Ramos (cell line): Measurements from ENCODE around the gene CARMIL1.
"Not testable (repeated sequence)": the region's sequence is repeated elsewhere in the genome, so short reads cannot be mapped to it uniquely, and the experiment has no call there.

Experiments used
- in situ Hi-C: fragments of 300-500 bp; cut with MboI; formaldehyde crosslinking; loops from one replicate; pipeline ENCODE4 v1.14.3; 2022; ENCODE audit warnings: low sequenced_read_pairs; ENCODE audit not compliant: unreplicated experiment

Gene CARMIL1

GRCh38 chr6:25275436-25275835 lies 3.7 kb upstream of the CARMIL1 start:
- in situ Hi-C loops: loop anchor here (10.0 kb wide), 1 partner anchor 279 kb away; no protein-coding TSS in a partner anchor

DNA sequence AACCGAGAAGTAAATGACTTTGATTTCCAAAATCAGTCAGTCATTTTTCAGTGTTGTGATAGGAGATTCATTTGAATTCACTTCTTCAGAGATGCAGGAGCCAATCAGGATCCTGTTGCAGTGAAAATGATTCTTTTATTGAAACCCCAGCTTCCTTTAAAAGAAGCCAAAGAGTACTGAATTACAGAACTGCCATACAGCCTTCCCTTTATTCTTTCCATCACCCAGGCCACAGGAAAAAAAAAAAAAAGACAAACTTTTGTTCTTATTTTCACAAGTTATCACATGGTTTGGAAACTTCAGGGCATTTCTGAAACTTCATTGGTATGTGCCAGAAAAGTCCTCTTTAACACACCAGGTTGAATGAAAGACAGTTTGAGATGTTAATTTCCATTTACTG lies 1.8 kb upstream of the CARMIL1 start:
- in situ Hi-C loops: loop anchor here (10.0 kb wide), 1 partner anchor 277 kb away; no protein-coding TSS in a partner anchor

GRCh38 chr6:25277857-25278256 lies 1.3 kb upstream of the CARMIL1 start:
- in situ Hi-C loops: loop anchor here (10.0 kb wide), 1 partner anchor 277 kb away; no protein-coding TSS in a partner anchor

- in situ Hi-C loops: loop anchor here (10.0 kb wide), 1 partner anchor 276 kb away; no protein-coding TSS in a partner anchor
Observed at GRCh38 chr6:25278261-25278913, 787 bp upstream of the CARMIL1 start.

GRCh38 chr6:25279748-25280343 lies 672 bp downstream of the CARMIL1 start:
- in situ Hi-C loops: loop anchor here (5.0 to 10.0 kb wide), 2 partner anchors 212 to 275 kb away; no protein-coding TSS in a partner anchor

GRCh38 chr6:25280344-25281074 lies 1.3 kb downstream of the CARMIL1 start:
- in situ Hi-C loops: loop anchor here (5.0 kb wide), 1 partner anchor 212 kb away; no protein-coding TSS in a partner anchor

DNA sequence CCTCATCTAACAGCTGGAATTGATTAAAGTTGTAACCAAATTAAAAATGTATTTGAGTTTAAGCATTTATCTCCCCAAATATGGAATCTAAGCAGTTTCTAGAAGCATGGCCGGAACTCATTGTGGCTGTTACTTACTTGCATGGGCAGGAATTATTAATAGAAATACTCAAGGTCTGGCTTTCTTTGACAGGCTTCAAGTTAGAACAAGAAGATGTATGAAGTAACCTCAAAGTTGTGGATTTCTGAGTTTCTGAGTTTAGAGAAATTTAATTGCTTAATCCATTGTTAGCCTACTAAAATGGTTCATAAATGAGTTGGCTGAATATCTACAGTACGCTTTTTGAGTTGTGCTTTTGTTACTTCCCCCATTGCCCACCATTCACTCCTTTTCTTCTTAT lies 7.7 kb downstream of the CARMIL1 start:
- in situ Hi-C loops: no loop called here

DNA sequence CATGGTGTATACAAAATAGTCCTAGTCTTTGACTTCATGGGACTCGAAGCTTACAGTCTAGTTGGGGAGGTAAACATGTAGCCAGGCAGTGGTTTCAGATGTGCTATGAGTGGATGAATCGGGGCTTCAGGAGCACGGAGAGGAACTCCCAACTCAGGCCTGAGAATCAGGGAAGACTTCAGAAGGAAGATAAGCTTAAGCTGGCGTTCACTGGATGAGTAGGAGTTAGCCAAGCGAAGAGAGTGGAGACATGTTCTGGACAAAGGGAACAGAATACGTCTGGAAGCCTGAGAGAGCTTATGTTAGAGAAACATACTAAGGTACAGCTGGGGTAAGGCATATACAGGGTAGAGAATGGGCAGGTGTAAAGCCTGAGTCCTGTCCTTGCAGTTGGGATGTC lies 8.8 kb downstream of the CARMIL1 start:
- in situ Hi-C loops: no loop called here

- in situ Hi-C loops: no loop called here
Observed at GRCh38 chr6:25288518-25288917, 9.3 kb downstream of the CARMIL1 start.

DNA sequence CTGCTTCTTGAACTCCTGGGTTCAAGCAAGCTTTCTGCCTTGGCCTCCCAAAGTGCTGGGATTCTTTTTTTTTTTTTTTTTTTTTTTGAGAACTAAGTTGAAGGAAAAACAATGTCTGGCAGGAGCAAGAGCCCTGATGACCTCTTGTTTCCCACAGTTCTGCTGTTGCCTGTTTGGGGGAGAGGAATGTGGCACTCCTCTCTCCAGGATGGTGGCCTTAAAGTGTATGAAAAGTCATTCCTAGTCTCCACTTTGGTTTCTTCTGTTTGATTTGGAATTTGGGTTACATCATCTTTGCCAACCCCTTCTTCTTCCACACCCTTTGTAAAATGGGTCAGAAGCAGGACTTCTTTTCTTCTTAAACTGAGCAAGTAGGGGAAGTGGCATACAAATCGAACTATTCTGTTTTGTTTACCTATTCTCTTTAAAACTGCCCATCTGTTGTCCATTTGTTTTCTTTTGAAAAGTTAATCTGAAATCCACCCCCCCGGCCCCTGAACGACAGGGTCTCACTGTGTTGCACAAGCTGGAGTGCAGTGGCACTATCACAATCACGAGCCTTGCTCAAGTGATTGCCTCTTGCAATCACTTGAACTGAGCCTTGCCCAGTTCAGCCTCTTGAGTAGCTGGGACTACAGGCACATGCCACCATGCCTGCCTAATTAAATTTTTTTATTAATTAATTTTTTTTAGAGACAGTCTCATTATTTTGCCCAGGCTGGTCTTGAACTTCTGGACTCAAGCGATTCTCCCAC lies 11.3 kb downstream of the CARMIL1 start:
- in situ Hi-C loops: no loop called here

DNA sequence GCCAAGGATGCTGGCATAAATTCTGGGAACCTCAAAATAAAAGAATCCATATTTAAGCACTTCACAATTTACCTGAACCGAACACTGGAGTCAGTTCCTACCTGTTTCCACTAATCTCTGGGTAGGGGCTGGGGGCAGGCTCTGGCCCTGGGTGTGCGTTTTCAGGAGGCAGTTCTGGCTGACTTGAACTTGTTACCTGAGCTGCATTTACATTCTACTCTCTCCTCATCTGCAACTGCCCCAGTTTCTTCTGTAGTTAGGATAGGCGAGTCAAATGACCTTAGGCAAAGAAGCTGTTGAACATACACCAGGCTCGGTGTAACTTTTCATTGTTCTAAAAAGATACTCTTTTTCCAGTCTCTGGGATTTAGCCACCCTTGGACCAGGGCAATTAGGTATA lies 13.2 kb downstream of the CARMIL1 start:
- in situ Hi-C loops: no loop called here

DNA sequence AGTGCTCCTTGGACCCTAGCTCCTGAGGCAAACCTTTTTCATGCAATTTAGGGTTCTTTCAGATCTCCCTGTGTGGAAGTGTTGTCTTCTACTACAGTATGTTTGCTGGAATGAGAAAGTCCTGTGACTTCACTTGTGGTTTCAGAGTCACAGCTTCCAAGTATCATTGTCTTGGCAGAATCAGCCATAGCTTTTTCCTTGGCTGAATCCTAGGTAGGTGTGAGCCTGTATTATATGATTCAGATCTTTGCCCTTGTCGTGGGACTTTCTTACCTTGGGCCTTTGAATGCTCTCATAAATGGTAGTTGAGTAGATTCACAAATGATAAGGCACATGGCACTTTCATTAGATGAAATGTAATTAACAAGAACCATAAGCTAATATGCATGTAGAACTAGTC lies 16.5 kb downstream of the CARMIL1 start:
- in situ Hi-C loops: no loop called here

GRCh38 chr6:25296217-25296905 lies 17.2 kb downstream of the CARMIL1 start:
- in situ Hi-C loops: no loop called here

GRCh38 chr6:25297039-25297441 lies 17.9 kb downstream of the CARMIL1 start:
- in situ Hi-C loops: no loop called here

- in situ Hi-C loops: no loop called here
Observed at GRCh38 chr6:25297823-25298522, 18.8 kb downstream of the CARMIL1 start.

DNA sequence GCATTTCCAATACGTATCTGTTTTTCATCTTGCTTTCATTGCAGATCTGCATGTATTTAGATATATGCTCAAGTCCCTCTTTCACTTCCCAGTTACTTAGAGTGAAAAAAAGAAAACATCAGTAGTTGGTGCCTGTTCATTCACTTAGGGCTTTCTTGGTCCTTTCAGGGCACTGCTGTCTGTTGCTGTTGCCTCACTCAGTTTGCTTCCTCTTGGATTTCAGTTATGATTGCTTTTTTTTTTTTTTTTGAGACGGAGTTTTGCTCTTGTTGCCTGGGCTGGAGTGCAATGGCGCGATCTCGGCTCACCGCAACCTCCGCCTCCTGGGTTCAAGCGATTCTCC lies 19.3 kb downstream of the CARMIL1 start:
- in situ Hi-C loops: not testable (repeated sequence)

GRCh38 chr6:25301362-25301761 lies 22.2 kb downstream of the CARMIL1 start:
- in situ Hi-C loops: no loop called here

GRCh38 chr6:25302151-25302550 lies 23.0 kb downstream of the CARMIL1 start:
- in situ Hi-C loops: no loop called here

DNA sequence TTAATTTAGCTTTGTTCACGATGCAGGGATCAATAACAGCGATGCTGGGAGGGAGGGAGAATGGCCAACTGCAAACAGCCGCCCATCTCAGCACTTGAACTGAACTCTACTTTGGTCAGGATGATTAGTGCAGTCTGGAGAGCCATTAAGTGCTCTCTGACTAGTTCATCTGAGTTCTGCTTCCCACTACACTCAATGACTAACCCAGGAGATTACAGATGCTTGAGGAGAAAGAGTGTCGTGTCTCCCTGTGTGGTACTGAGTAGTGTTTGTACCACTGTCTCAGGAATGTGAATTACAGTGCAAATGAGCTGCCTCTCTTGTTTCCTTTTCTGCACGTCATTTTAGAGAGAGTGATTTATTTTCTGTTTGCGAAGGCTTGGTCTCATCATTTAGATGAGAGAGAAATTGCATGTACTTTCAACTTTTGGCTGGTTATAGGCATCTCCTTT lies 23.5 kb downstream of the CARMIL1 start:
- in situ Hi-C loops: no loop called here
